Globus pallidus (tissue), 1 donor: ENCODE results near the gene OTOGL.
A peak's percentile ranks its signal among the peaks of the same experiment; 100 is the strongest.
"Not testable (repeated sequence)": the region's sequence is repeated elsewhere in the genome, so short reads cannot be mapped to it uniquely, and the experiment has no call there.

Experiments used
- DNase-seq: peaks from one replicate; pipeline ENCODE4 v3.0.0-alpha.2; 2015; ENCODE audit warnings: low spot score

Gene OTOGL

GRCh38 chr12:80135624-80136023, 36.3 kb downstream of the OTOGL start:
- DNase-seq, result no peak

- no peak for DNase-seq
These were observed 40.7 kb downstream of the OTOGL start for GRCh38 chr12:80140005-80140404.

- no peak for DNase-seq
These were observed 43.3 kb downstream of the OTOGL start for GRCh38 chr12:80142640-80143039.

GRCh38 chr12:80143537-80143936, 44.2 kb downstream of the OTOGL start:
- DNase-seq, result no peak

GRCh38 chr12:80149547-80150313, 50.4 kb downstream of the OTOGL start:
- DNase-seq, result not testable (repeated sequence)

GRCh38 chr12:80151131-80151530, 51.8 kb downstream of the OTOGL start:
- no peak for DNase-seq

GRCh38 chr12:80154261-80154660, 54.9 kb downstream of the OTOGL start:
- no peak for DNase-seq

- DNase-seq, result no peak
These were observed 57.0 kb downstream of the OTOGL start for GRCh38 chr12:80156306-80156705.

GRCh38 chr12:80157645-80158044, 58.3 kb downstream of the OTOGL start:
- no peak for DNase-seq

- DNase-seq, result no peak
These were observed 62.3 kb downstream of the OTOGL start for GRCh38 chr12:80161612-80162011.

GRCh38 chr12:80162177-80162576, 62.8 kb downstream of the OTOGL start:
- DNase-seq, result no peak

- no peak for DNase-seq
These were observed 66.4 kb downstream of the OTOGL start for GRCh38 chr12:80165746-80166145.

GRCh38 chr12:80166751-80167150, 67.4 kb downstream of the OTOGL start:
- no peak for DNase-seq

GRCh38 chr12:80168936-80169335, 69.6 kb downstream of the OTOGL start:
- DNase-seq, result no peak

GRCh38 chr12:80170915-80171314, 71.6 kb downstream of the OTOGL start:
- DNase-seq, result no peak

GRCh38 chr12:80173083-80173864, 73.9 kb downstream of the OTOGL start:
- DNase-seq, result no peak

GRCh38 chr12:80175307-80175930, 76.1 kb downstream of the OTOGL start:
- no peak for DNase-seq

GRCh38 chr12:80176706-80177105, 77.4 kb downstream of the OTOGL start:
- DNase-seq, result no peak

GRCh38 chr12:80178846-80179245, 79.5 kb downstream of the OTOGL start:
- DNase-seq, result no peak

- DNase-seq, result no peak
These were observed 84.6 kb downstream of the OTOGL start for GRCh38 chr12:80183939-80184338.

- no peak for DNase-seq
These were observed 85.6 kb downstream of the OTOGL start for GRCh38 chr12:80184926-80185325.

- peak; percentile 45 for DNase-seq
These were observed 87.4 kb downstream of the OTOGL start for GRCh38 chr12:80186727-80187217.

- DNase-seq, result no peak
These were observed 88.3 kb downstream of the OTOGL start for GRCh38 chr12:80187660-80188090.
